ENCODE results near the gene APOBEC4. TPM values are rescaled to one million over a fixed set of nuclear protein-coding genes. Genes with fewer than 3 reads are reported as not detected.

The APOBEC4 gene
- total RNA-seq, 1 donor from 2014 or later: not detected

- H3K4me1 Mint-ChIP-seq: peaks cover 11% of the 10 kb centered on the region
- peaks cover 8% of the 10 kb centered on the region for H3K9me3 Mint-ChIP-seq
- no peak for DNase-seq (ENCODE audit: low read depth, low spot score)
- no peak for TF ChIP-seq CTCF (conservative IDR thresholded peaks at IDR 0.05)
- no peak overlapping the region for H3K4me3 Mint-ChIP-seq
- H3K36me3 Mint-ChIP-seq (ENCODE audit: low read depth): peaks cover 17% of the 10 kb centered on the region
- no peak overlapping the region for H3K27ac Mint-ChIP-seq (ENCODE audit: unreplicated experiment)
- peaks cover 2% of the 10 kb centered on the region for H3K27me3 Mint-ChIP-seq (ENCODE audit: low read depth)
These were observed 21.2 kb upstream of the APOBEC4 start for GRCh38 chr1:183674339-183674738.

GRCh38 chr1:183673605-183674323 is 20.6 kb upstream of the APOBEC4 start:
- Mint-ChIP-seq H3K27ac (ENCODE audit: unreplicated experiment) (no peak overlapping the region), H3K27me3 (ENCODE audit: low read depth) (peaks cover 2% of the 10 kb centered on the region), H3K9me3 (peaks cover 9% of the 10 kb centered on the region), H3K4me3 (no peak overlapping the region), H3K4me1 (peaks cover 11% of the 10 kb centered on the region), H3K36me3 (ENCODE audit: low read depth) (peaks cover 18% of the 10 kb centered on the region)
- DNase-seq (ENCODE audit: low read depth, low spot score): no peak
- TF ChIP-seq CTCF (conservative IDR thresholded peaks at IDR 0.05): no peak

DNA sequence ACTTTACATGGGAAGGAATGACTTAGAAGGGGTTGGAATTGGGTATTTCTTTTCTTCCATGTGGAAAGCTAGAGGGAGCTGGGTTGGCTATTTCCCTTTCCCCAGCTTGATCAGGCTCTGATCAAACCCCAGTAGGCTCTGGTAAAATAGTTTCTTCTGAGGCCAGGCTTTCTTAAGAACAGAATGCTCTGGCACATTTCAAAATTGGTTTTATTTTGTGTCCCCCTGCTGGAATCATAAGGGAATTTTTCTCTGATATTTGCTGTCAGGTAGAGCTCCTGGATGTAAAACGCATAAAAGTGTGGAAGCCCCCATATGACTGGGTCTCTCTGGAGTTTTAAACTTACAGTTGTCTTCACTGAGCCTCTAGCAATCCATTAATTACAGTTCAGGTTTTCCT is 17.1 kb upstream of the APOBEC4 start:
- Mint-ChIP-seq H3K27me3 (ENCODE audit: low read depth) (peaks cover 2% of the 10 kb centered on the region), H3K9me3 (peaks cover 9% of the 10 kb centered on the region), H3K4me1 (peaks cover 5% of the 10 kb centered on the region), H3K36me3 (ENCODE audit: low read depth) (peaks cover 18% of the 10 kb centered on the region), H3K27ac (ENCODE audit: unreplicated experiment) (no peak overlapping the region), H3K4me3 (no peak overlapping the region)
- no peak for DNase-seq (ENCODE audit: low read depth, low spot score)
- peak; percentile 28 for TF ChIP-seq CTCF (conservative IDR thresholded peaks at IDR 0.05)

GRCh38 chr1:183656355-183656754 is 3.2 kb upstream of the APOBEC4 start:
- H3K36me3 Mint-ChIP-seq (ENCODE audit: low read depth): peaks cover 6% of the 10 kb centered on the region
- no peak for TF ChIP-seq CTCF (conservative IDR thresholded peaks at IDR 0.05)
- no peak overlapping the region for H3K4me3 Mint-ChIP-seq
- H3K27ac Mint-ChIP-seq (ENCODE audit: unreplicated experiment): no peak overlapping the region
- no peak for DNase-seq (ENCODE audit: low read depth, low spot score)
- peaks cover 3% of the 10 kb centered on the region for H3K9me3 Mint-ChIP-seq
- no peaks in the 10 kb centered on the region for H3K27me3 Mint-ChIP-seq (ENCODE audit: low read depth)
- peaks cover 15% of the 10 kb centered on the region for H3K4me1 Mint-ChIP-seq

GRCh38 chr1:183655562-183656075 is 2.5 kb upstream of the APOBEC4 start:
- Mint-ChIP-seq H3K4me3 (no peak overlapping the region), H3K9me3 (peaks cover 3% of the 10 kb centered on the region), H3K27ac (ENCODE audit: unreplicated experiment) (no peak overlapping the region), H3K27me3 (ENCODE audit: low read depth) (no peaks in the 10 kb centered on the region), H3K36me3 (ENCODE audit: low read depth) (peaks cover 6% of the 10 kb centered on the region), H3K4me1 (peaks cover 15% of the 10 kb centered on the region)
- TF ChIP-seq CTCF (conservative IDR thresholded peaks at IDR 0.05): peak; percentile 94
- peak; percentile 86 for DNase-seq (ENCODE audit: low read depth, low spot score)

Measured in neural crest cell (in vitro differentiated cells).